HEK293T (cell line): Measurements from ENCODE around the gene SCG2.

Experiments used
- ARNT ChIP-seq: fragments of 450-650 bp; IDR thresholded peaks from 2 replicates; pipeline ENCODE4 v1.6.1; 2017; ENCODE audit warnings: mild to moderate bottlenecking
- BHLHE40 ChIP-seq: fragments of 450-650 bp; IDR thresholded peaks from 2 replicates; pipeline ENCODE4 v1.6.1; 2016; ENCODE audit warnings: mild to moderate bottlenecking, moderate library complexity, borderline replicate concordance
- ELF4 ChIP-seq: fragments of 450-650 bp; IDR thresholded peaks from 2 replicates; pipeline ENCODE4 v1.6.1; 2017; ENCODE audit warnings: antibody characterized with exemption
- FOXA1 ChIP-seq: fragments of 450-650 bp; IDR thresholded peaks from 2 replicates; pipeline ENCODE4 v1.6.1; 2016; ENCODE audit warnings: mild to moderate bottlenecking
- HDGF ChIP-seq: fragments of 450-650 bp; IDR thresholded peaks from 2 replicates; pipeline ENCODE4 v1.6.1; 2017; ENCODE audit warnings: antibody characterized with exemption, borderline replicate concordance
- SP1 ChIP-seq: fragments of 450-650 bp; IDR thresholded peaks from 2 replicates; pipeline ENCODE4 v1.6.1; 2017
- SUZ12 ChIP-seq: fragments of 450-650 bp; IDR thresholded peaks from 2 replicates; pipeline ENCODE4 v1.6.1; 2016; ENCODE audit warnings: mild to moderate bottlenecking
- TARDBP ChIP-seq: fragments of 450-650 bp; IDR thresholded peaks from 2 replicates; pipeline ENCODE4 v1.6.1; 2016
- ZNF384 ChIP-seq: fragments of 450-650 bp; IDR thresholded peaks from 2 replicates; pipeline ENCODE4 v1.6.1; 2016

DNA sequence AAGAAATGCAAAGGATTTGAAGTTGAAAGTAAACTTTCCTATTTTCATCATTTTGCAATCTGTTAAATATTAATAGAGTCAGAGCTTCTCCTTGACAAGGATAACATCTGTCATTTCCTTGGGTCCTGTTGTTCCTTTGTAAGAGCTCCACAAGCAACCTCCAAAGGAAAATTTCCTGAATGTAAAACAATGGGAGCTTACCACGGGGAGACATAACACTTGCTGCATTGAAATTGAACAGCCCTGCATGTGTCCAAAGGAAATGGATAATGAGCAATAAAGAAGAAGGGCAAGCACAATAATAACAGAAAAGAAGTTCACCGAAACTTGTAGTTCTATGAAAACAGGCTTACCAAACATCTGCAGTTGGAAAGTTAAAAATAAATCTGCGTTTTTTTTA lies 42.0 kb upstream of the SCG2 start:
- TF ChIP-seq HDGF (no peak), SP1 (no peak), TARDBP (no peak), BHLHE40 (no peak), FOXA1 (no peak), ZNF384 (no peak), ELF4 (no peak), ARNT (no peak), SUZ12 (no peak)
